Nasal cavity respiratory epithelium epithelial cell of viscerocranial mucosa (primary cell): ENCODE measurements around the gene INTS4. TPM values are rescaled to one million over a fixed set of nuclear protein-coding genes. Genes with fewer than 3 reads are reported as not detected.

Experiments
- total RNA-seq: library from RNA; depleted of rRNA; stranded (reverse); fragments of >200 nt; gene quantifications from 2 replicates; pipeline ENCODE4 v1.2.3, GENCODE V29; 2014

Gene INTS4
- total RNA-seq, result 22.2 and 25.9 TPM in 2 replicates

DNA sequence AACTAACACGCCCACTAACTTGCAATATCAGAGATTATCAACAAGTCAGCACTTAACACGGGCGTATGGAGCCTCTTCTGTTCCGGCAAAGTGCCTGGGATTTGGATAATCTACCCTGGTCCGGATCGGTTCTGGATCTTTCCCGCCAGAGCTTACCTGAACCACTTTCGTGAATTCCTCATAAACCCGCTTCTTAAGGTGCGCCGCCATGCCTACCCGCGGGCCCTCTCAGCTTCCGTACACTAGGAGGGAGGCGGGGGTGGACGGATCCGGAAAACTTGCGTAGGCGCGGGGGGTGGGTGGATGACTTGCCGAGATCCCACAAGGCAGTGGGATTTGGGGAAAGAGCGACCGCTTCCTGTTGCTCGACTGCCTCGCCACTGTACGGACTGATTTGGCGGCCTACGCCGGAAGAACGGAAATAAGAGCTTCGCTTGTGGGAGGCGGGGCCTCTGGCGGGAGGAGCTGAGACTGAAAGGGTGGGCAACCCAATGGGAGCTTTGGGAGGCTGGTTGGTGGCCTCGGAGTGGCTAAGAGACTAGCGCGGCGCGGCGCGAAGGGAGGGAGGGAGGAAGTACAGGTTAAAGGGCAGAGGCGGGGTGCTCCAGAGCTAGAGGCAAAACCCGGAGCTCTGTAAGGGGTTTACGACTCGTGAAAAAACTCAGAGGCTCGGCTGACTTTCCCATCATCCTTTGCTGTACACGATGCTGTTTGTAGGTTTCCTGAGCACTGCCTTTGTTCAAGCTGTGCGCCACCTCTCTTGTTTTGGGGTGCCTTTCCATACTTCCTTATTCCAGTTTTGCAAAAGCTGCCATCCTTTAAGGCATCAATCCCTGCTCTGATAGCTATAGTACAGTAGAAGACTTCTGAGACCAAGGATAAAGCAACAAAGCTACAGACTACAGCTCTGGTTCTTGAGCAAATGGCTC lies at the start of gene INTS4:
Gene INTS4 (minus strand): TSS at position 235 of the 929 bp plus-strand sequence. CDS start 25 bp downstream, at position 210.

GRCh38 chr11:78022397-78023396 lies 28.2 kb upstream of the INTS4 start, which contains the start of gene KCTD14:
Gene KCTD14, minus strand, starts transcription at chr11:78023276. Its CDS starts 27 bp downstream, at chr11:78023249.

Other genes with a start within 250 kb of the INTS4 start
- gene RSF1, start 173.9 kb downstream of the INTS4 start, total RNA-seq, result 22.2 and 41.4 TPM in 2 replicates
- gene AAMDC, start 173.5 kb downstream of the INTS4 start, total RNA-seq, result 3.4 and 6.8 TPM in 2 replicates
- 1.6 and 2.4 TPM in 2 replicates for gene KCTD14, start 28.6 kb upstream of the INTS4 start, total RNA-seq
- gene THRSP, start 69.2 kb upstream of the INTS4 start, total RNA-seq, result not detected in 2 replicates
- gene NDUFC2, start 85.2 kb upstream of the INTS4 start, total RNA-seq, result 59.3 and 64.6 TPM in 2 replicates
- gene ALG8, start 145.0 kb upstream of the INTS4 start, total RNA-seq, result 21.5 and 22.4 TPM in 2 replicates
- gene KCTD21, start 194.0 kb upstream of the INTS4 start, total RNA-seq, result 4.8 and 10.3 TPM in 2 replicates
- gene USP35, start 194.3 kb upstream of the INTS4 start, total RNA-seq, result 2.7 and 7.1 TPM in 2 replicates